Measurements from ENCODE around the gene ADAMTS2. TPM values are rescaled to one million over a fixed set of nuclear protein-coding genes. Genes with fewer than 3 reads are reported as not detected.

The ADAMTS2 gene
- total and polyA plus RNA-seq, 2 of the 4 experiments (the other 2 are of a cell fraction), result 19.0 to 58.8 TPM

GRCh38 chr5:179302499-179303185, 42.6 kb downstream of the ADAMTS2 start:
- Histone ChIP-seq H3K4me1 (ENCODE audit: control insufficient read depth, insufficient read depth, low read length) (peaks cover 29% of the 10 kb centered on the region), H2BK20ac (ENCODE audit: low read depth, low read length) (peak overlapping the region; percentile 39; the same call in 1 of the 2 replicates), H2AK5ac (ENCODE audit: low read depth, low read length) (peak overlapping the region; percentile 83), H4K5ac (ENCODE audit: low read depth, low read length) (no peak overlapping the region; the same call in 1 of the 2 replicates), H2BK15ac (ENCODE audit: low read depth, low read length) (0 out of 3 replicates have a peak overlapping the region, but pooled peaks have one; percentile 84), H3K23ac (ENCODE audit: low read depth, low read length) (no peak overlapping the region; the same call in 1 of the 2 replicates), H3K14ac (replicated peaks; ENCODE audit: low read depth, low read length) (no peak overlapping the region; the same call in 1 of the 2 replicates), H3K9me3 (ENCODE audit: control insufficient read depth, insufficient read depth, low read length) (no peaks in the 10 kb centered on the region; the same call in 1 of the 2 replicates), H3K56ac (ENCODE audit: extremely low read depth, insufficient read depth, low read length) (no peak overlapping the region), H3K36me3 (ENCODE audit: control insufficient read depth, insufficient read depth, low read length) (no peaks in the 10 kb centered on the region), H2AK9ac (replicated peaks; ENCODE audit: low read depth, low read length, poor library complexity) (no peak overlapping the region), H4K20me1 (ENCODE audit: insufficient read depth, low read length) (peaks cover 4% of the 10 kb centered on the region; the same call in 1 of the 2 replicates), H3K4ac (ENCODE audit: low read depth, low read length) (peak overlapping the region; percentile 85), H3K18ac (ENCODE audit: low read depth, low read length) (no peak overlapping the region), H3K27me3 (ENCODE audit: control insufficient read depth, insufficient read depth, low read length) (no peaks in the 10 kb centered on the region), H3K4me3 (ENCODE audit: insufficient read depth, low read depth, low read length) (no peak overlapping the region), H3K9ac (ENCODE audit: low read depth, low read length) (no peak overlapping the region), H2AFZ (replicated peaks; ENCODE audit: low read length, poor library complexity) (no peak overlapping the region), H3K9me1 (ENCODE audit: insufficient read depth, low read length) (peaks cover 20% of the 10 kb centered on the region), H3K79me1 (ENCODE audit: low read depth in 1 of 2, low read length in 2 of 2) (peaks cover 22 to 62% of the 10 kb centered on the region in 2 experiments), H3K27ac (ENCODE audit: insufficient read depth, low read length) (peak overlapping the region; percentile 76), H4K8ac (ENCODE audit: low read depth in 2 of 2, low read length in 2 of 2) (peak overlapping the region; percentile 56 to 74; a peak in 2 of 4 replicates), H4K91ac (ENCODE audit: insufficient read depth, low read depth, low read length) (peak overlapping the region; percentile 94), H3K4me2 (ENCODE audit: low read depth, low read length) (no peak overlapping the region), H2BK5ac (ENCODE audit: low read depth, low read length, poor library complexity, severe bottlenecking) (peak overlapping the region; percentile 77), H2BK120ac (ENCODE audit: low read depth, low read length) (peak overlapping the region; percentile 83)
- TF ChIP-seq SMC3 (IDR thresholded peaks at IDR 0.05; ENCODE audit: low read depth, low read length) (no peak), MAFK (IDR thresholded peaks at IDR 0.05; ENCODE audit: low read depth, low read length) (no peak), FOS (IDR thresholded peaks at IDR 0.05; ENCODE audit: low read depth, low read length) (no peak), MXI1 (IDR thresholded peaks at IDR 0.05; ENCODE audit: borderline replicate concordance, low read depth, low read length) (no peak)
- dilution Hi-C loops (cut with HindIII; ENCODE audit: low sequenced_read_pairs, unreplicated experiment), result no loop called here
- ATAC-seq (ENCODE audit: low read depth) (no peak), DNase-seq (no peak)
- in situ Hi-C loops (cut with MboI; ENCODE audit: low sequenced_read_pairs), result no loop called here
- WGBS, 2 experiments (ENCODE audit: extremely low coverage in 2 of 2, insufficient read length in 1 of 2), result 92% methylated on average over 11 of the region's 13 CpGs; no CpG with 5 or more reads in 1 of the 2 experiments
- CTCF ChIA-PET, result no interaction called here
- BruUV-seq (replicated peaks), result no TSS peak
- POLR2A ChIA-PET (ENCODE audit: unreplicated experiment), result no interaction called here
- intact Hi-C loops (cut with micrococcal nuclease), result loop anchor here (5.0 to 10.0 kb wide), 2 partner anchors 35 to 252 kb away; partner anchors contain the start of gene RUFY1
